H1 (cell line): ENCODE data around the gene CC2D1A. TPM values are rescaled to one million over a fixed set of nuclear protein-coding genes. Genes with fewer than 3 reads are reported as not detected.
A peak's percentile ranks its signal among the peaks of the same experiment; 100 is the strongest.

Source experiments
- BACH1 ChIP-seq: IDR thresholded peaks from 2 replicates; pipeline ENCODE4 v1.6.1; 2012; ENCODE audit warnings: low read length, improper control_type of control experiment
- BRCA1 ChIP-seq: IDR thresholded peaks from 2 replicates; pipeline ENCODE4 v1.6.1; 2012; ENCODE audit warnings: low read depth, low read length, improper control_type of control experiment
- CBX5 ChIP-seq: fragments of 300-800, 300-1000 bp; sonication (generic); IDR thresholded peaks from 2 replicates; pipeline ENCODE4 v1.7.1; 2016; ENCODE audit warnings: antibody characterized with exemption, low read length, low read depth
- E2F6 ChIP-seq: IDR thresholded peaks from 2 replicates; pipeline ENCODE4 v1.6.1; 2012; ENCODE audit warnings: inconsistent platforms
- FOSL1 ChIP-seq: IDR thresholded peaks from 2 replicates; pipeline ENCODE4 v1.6.1; 2011; ENCODE audit warnings: mild to moderate bottlenecking, low read depth, low read length, moderate library complexity; ENCODE audit not compliant: insufficient read depth
- GABPA ChIP-seq: IDR thresholded peaks from 2 replicates; pipeline ENCODE4 v1.6.1; 2011; ENCODE audit warnings: mild to moderate bottlenecking, low read length, moderate library complexity, borderline replicate concordance; ENCODE audit not compliant: insufficient read depth
- HDAC2 ChIP-seq, 2 experiments: fragments of 300-600 bp in 1 of 2; sonication (generic) in 1 of 2; IDR thresholded peaks; 2 replicates each; pipeline ENCODE4 v1.6.1; 2011 to 2012; ENCODE audit warnings: low read depth in 2 of 2, low read length in 2 of 2, mild to moderate bottlenecking in 2 of 2, moderate library complexity in 2 of 2, borderline replicate concordance in 1 of 2, inconsistent platforms in 1 of 2
- HDAC6 ChIP-seq: IDR thresholded peaks from one replicate; pipeline ENCODE4 v1.7.1; 2012; ENCODE audit warnings: low read depth, mild to moderate bottlenecking, inconsistent platforms, low read length, moderate library complexity
- JUN ChIP-seq: IDR thresholded peaks from 2 replicates; pipeline ENCODE4 v1.6.1; 2011; ENCODE audit warnings: low read depth, mild to moderate bottlenecking, improper control_type of control experiment, low read length
- KDM1A ChIP-seq: fragments of 200-600, 300-600 bp; sonication (generic); IDR thresholded peaks from 2 replicates; pipeline ENCODE4 v1.7.1; 2016; ENCODE audit warnings: mild to moderate bottlenecking, low read length, borderline replicate concordance
- MAFK ChIP-seq: IDR thresholded peaks from 2 replicates; pipeline ENCODE4 v1.6.1; 2012; ENCODE audit warnings: low read depth, mild to moderate bottlenecking, improper control_type of control experiment, low read length
- PHF8 ChIP-seq: fragments of 200-600 bp; sonication (generic); conservative IDR thresholded peaks from 2 replicates; pipeline ENCODE4 v1.7.1; 2012; ENCODE audit warnings: low read depth, mild to moderate bottlenecking, inconsistent platforms, low read length, moderate library complexity
- POLR2A ChIP-seq, 2 experiments: IDR thresholded peaks; 1 replicate in 1 of 2; 2 replicates in 1 of 2; pipeline ENCODE4 v1.6.1; 2011; ENCODE audit warnings: low read depth in 2 of 2, low read length in 2 of 2, mild to moderate bottlenecking in 2 of 2; ENCODE audit errors: control extremely low read depth in 1 of 2
- RAD21 ChIP-seq, 2 experiments: IDR thresholded peaks in 1 of 2; conservative IDR thresholded peaks in 1 of 2; 2 replicates each; pipeline ENCODE4 v1.6.1; 2011; ENCODE audit warnings: low read depth in 2 of 2, low read length in 2 of 2, improper control_type of control experiment in 1 of 2, inconsistent platforms in 1 of 2, mild to moderate bottlenecking in 1 of 2, moderate library complexity in 1 of 2
- SAP30 ChIP-seq: fragments of 300-600 bp; sonication (generic); IDR thresholded peaks from 2 replicates; pipeline ENCODE4 v1.7.1; 2012; ENCODE audit warnings: low read length, moderate library complexity, mild to moderate bottlenecking, inconsistent platforms; ENCODE audit not compliant: insufficient read depth, insufficient replicate concordance
- SIN3A ChIP-seq, 2 experiments: IDR thresholded peaks in 1 of 2; conservative IDR thresholded peaks in 1 of 2; 2 replicates each; pipeline ENCODE4 v1.6.1; 2011 to 2012; ENCODE audit warnings: low read length in 2 of 2, improper control_type of control experiment in 1 of 2, low read depth in 1 of 2, mild to moderate bottlenecking in 1 of 2
- SIRT6 ChIP-seq: IDR thresholded peaks from one replicate; pipeline ENCODE4 v1.7.1; 2012; ENCODE audit warnings: low read length, inconsistent platforms
- SP1 ChIP-seq: IDR thresholded peaks from 2 replicates; pipeline ENCODE4 v1.6.1; 2011; ENCODE audit warnings: low read depth, low read length
- SP2 ChIP-seq: IDR thresholded peaks from 2 replicates; pipeline ENCODE4 v1.6.1; 2012; ENCODE audit warnings: mild to moderate bottlenecking, low read length, inconsistent platforms
- SRF ChIP-seq: IDR thresholded peaks from 2 replicates; pipeline ENCODE4 v1.6.1; 2011; ENCODE audit warnings: mild to moderate bottlenecking, low read depth, low read length, moderate library complexity
- SUZ12 ChIP-seq: fragments of 200-600 bp; sonication (generic); IDR thresholded peaks from 2 replicates; pipeline ENCODE4 v1.6.1; 2012; ENCODE audit warnings: mild to moderate bottlenecking, inconsistent platforms, low read length, moderate library complexity, mixed read lengths
- TAF7 ChIP-seq: optimal IDR thresholded peaks from 2 replicates; pipeline ENCODE3; 2011; ENCODE audit warnings: low read depth, mild to moderate bottlenecking, inconsistent platforms, low read length, moderate library complexity, borderline replicate concordance
- ZNF274 ChIP-seq: IDR thresholded peaks from 2 replicates; pipeline ENCODE4 v1.7.0; 2012; ENCODE audit warnings: low read length, borderline replicate concordance; ENCODE audit errors: extremely low read depth
- polyA plus RNA-seq, 7 experiments: library from polyadenylated mRNA; depleted of rRNA in 3 of 7; stranded (reverse) in 5 of 7; unstranded in 2 of 7; fragments of >200 nt in 5 of 7; fragments of 200-250 nt in 2 of 7; gene quantifications; 1 replicate in 5 of 7; 2 replicates in 1 of 7; 4 replicates in 1 of 7; pipeline versions ENCODE4 v1.2.1 to v1.2.3, GENCODE V29; 2011 to 2013; ENCODE audit warnings: missing spikeins in 2 of 7, mixed read lengths in 2 of 7
- total RNA-seq: library from RNA; stranded (reverse); fragmentation: NEBNext Ultra II Directional; extraction: Animal tissue kit (Norgen Biotek cat#: 25700); gene quantifications from 2 replicates; pipeline ENCODE4 v1.2.1, GENCODE V29; 2021

CC2D1A gene
- total and polyA plus RNA-seq, 2 of the 8 experiments (the other 6 are each of a cell fraction or from before 2014, with no cell fraction given): 12.5 to 33.0 TPM

- TF ChIP-seq HDAC6 (no peak), SAP30 (no peak), HDAC2 (IDR thresholded peaks at IDR 0.05; ENCODE audit: borderline replicate concordance in 1 of 2, low read depth in 2 of 2, low read length in 2 of 2) (0 out of 4 replicates have a peak, but pooled peaks of 1 of the 2 experiments have one; percentile 50), BRCA1 (no peak), TAF7 (peak; percentile 20), SP1 (no peak), BACH1 (peak; percentile 54; the same call in 1 of the 2 replicates), ZNF274 (no peak), POLR2A (IDR thresholded peaks at IDR 0.05; ENCODE audit: control extremely low read depth in 1 of 2, low read depth in 2 of 2, low read length in 2 of 2) (0 out of 3 replicates have a peak, but pooled peaks of 1 of the 2 experiments have one; percentile 15), E2F6 (no peak), PHF8 (no peak), SIN3A (conservative IDR thresholded peaks at IDR 0.05 in 1 of 2, IDR thresholded peaks at IDR 0.05 in 1 of 2; ENCODE audit: low read depth in 1 of 2, low read length in 2 of 2) (0 out of 4 replicates have a peak, but pooled peaks of 1 of the 2 experiments have one; percentile 38), CBX5 (no peak), GABPA (no peak), KDM1A (no peak), JUN (no peak), FOSL1 (no peak), SUZ12 (0 out of 2 replicates have a peak, but pooled peaks have one; percentile 17), SIRT6 (no peak), SP2 (no peak), MAFK (no peak), RAD21 (IDR thresholded peaks at IDR 0.05 in 1 of 2, conservative IDR thresholded peaks at IDR 0.05 in 1 of 2; ENCODE audit: low read depth in 2 of 2, low read length in 2 of 2) (peak; percentile 90 to 91), SRF (no peak)
These were observed 44.1 kb upstream of the CC2D1A start (continued) for GRCh38 chr19:13861714-13862531.
